ENCODE results near the gene BAHD1.

DNA sequence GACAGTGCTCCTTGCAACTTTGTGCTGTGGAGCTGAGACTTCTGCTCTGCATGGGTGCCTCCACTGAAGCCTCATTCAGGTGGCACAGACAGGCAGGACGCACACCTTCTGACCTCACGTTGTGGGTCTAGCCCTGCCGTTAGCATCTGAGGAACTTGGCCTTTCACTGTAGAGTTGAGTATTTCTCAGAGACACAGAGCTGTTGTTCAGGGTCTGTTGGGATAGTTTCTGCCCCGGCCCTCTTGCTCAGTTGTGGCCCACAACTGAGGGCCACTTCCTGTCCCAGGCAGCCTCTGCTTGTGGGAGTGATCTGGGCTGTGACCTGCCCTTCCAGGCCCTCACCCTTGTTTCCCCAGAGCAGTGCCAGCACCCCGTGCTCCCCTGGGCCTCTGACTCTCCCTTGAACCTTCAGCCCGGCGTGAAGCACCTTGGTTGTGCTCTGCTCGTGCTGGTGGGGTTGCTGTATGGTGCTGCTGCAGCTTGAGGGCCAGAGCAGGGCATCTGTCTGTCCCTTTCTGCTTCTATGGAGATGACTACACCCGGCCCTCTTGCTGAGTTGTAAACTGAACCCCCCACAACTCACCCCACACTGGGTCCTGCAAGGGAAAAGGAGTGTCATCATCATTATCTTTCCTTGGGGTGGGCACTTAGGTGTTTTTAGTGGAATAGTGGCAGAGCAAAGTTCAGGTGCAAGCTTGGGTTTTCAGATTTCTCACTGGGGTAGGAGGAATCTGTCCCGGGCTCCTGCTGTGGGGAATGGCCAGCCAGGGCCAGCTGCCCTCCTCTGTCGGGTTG lies 11.7 kb downstream of the BAHD1 start:
- TF ChIP-seq, protein P1, sequence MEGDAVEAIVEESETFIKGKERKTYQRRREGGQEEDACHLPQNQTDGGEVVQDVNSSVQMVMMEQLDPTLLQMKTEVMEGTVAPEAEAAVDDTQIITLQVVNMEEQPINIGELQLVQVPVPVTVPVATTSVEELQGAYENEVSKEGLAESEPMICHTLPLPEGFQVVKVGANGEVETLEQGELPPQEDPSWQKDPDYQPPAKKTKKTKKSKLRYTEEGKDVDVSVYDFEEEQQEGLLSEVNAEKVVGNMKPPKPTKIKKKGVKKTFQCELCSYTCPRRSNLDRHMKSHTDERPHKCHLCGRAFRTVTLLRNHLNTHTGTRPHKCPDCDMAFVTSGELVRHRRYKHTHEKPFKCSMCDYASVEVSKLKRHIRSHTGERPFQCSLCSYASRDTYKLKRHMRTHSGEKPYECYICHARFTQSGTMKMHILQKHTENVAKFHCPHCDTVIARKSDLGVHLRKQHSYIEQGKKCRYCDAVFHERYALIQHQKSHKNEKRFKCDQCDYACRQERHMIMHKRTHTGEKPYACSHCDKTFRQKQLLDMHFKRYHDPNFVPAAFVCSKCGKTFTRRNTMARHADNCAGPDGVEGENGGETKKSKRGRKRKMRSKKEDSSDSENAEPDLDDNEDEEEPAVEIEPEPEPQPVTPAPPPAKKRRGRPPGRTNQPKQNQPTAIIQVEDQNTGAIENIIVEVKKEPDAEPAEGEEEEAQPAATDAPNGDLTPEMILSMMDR (IDR thresholded peaks at IDR 0.05): no peak
- no peak for TF ChIP-seq EZH2 (IDR thresholded peaks at IDR 0.05; ENCODE audit: borderline replicate concordance, insufficient read depth, low read depth, low read length, poor library complexity, severe bottlenecking)

All from B cell (primary cell).